22Rv1 (cell line): Measurements from ENCODE around the gene DRD2.

Experiments
- CTCF ChIP-seq: fragments of 450-650 bp; IDR thresholded peaks from 2 replicates; pipeline ENCODE4 v1.5.1; 2017; ENCODE audit warnings: mild to moderate bottlenecking
- ZFX ChIP-seq: fragments of 450-650 bp; IDR thresholded peaks from 2 replicates; pipeline ENCODE4 v1.6.1; 2017; ENCODE audit warnings: antibody characterized with exemption, borderline replicate concordance

DNA sequence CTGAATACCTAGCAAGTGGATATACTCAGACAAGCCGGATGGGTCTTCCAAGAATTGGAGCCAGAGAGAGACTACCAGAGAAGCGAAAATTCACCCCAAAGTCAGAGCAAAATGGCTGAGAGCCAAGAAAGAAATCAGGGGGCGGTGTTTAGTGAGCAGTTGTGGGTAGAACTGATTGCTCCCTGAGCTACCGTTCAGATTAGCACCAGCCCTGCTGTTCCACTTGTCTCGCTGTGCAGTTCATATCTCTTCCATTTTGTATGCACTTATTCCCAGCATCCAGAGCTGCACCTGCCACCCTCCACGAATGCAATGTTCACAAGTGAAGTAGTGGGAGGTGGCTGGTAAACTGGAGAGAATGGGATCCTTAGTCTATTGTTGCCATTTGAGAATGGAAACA is 25.5 kb downstream of the DRD2 start:
- TF ChIP-seq CTCF (no peak), ZFX (no peak)
